Mesothelial cell of epicardium (in vitro differentiated cells): ENCODE results near the gene PDCL2. TPM values are rescaled to one million over a fixed set of nuclear protein-coding genes. Genes with fewer than 3 reads are reported as not detected.

Experiments used
- DNase-seq, 2 experiments: peaks; one replicate each; pipeline ENCODE4 v3.0.0; 2021; ENCODE audit warnings: low spot score in 2 of 2; ENCODE audit not compliant: unreplicated experiment in 2 of 2
- H3K27ac Mint-ChIP-seq: 2 replicates; pipeline ENCODE4 v1.8.0; 2021; ENCODE audit warnings: mixed read lengths
- H3K27me3 Mint-ChIP-seq: 2 replicates; pipeline ENCODE4 v1.8.0; 2021; ENCODE audit warnings: low read depth, mixed read lengths
- H3K36me3 Mint-ChIP-seq: 2 replicates; pipeline ENCODE4 v1.8.0; 2021; ENCODE audit warnings: mixed read lengths
- H3K4me1 Mint-ChIP-seq: 2 replicates; pipeline ENCODE4 v1.8.0; 2021; ENCODE audit warnings: mixed read lengths
- H3K4me3 Mint-ChIP-seq: 2 replicates; pipeline ENCODE4 v1.8.0; 2021; ENCODE audit warnings: mild to moderate bottlenecking, moderate library complexity, mixed read lengths
- H3K9me3 Mint-ChIP-seq: 2 replicates; pipeline ENCODE4 v1.8.0; 2021; ENCODE audit warnings: mixed read lengths
- total RNA-seq: library from RNA; stranded (reverse); gene quantifications from 3 replicates; pipeline ENCODE4 v1.2.1, GENCODE V29; 2021
- TF ChIP-seq, protein P1 (sequence below): fragments of 200-600 bp; sonication (generic); IDR thresholded peaks from one replicate; pipeline ENCODE4 v1.5.0; 2021; ENCODE audit warnings: antibody characterized with exemption; ENCODE audit not compliant: unreplicated experiment

The PDCL2 gene
- total RNA-seq, 1 donor from 2014 or later = not detected

- H3K27me3 Mint-ChIP-seq = no peaks in the 10 kb centered on the region
- no peak for DNase-seq
- no peaks in the 10 kb centered on the region for H3K4me1 Mint-ChIP-seq
- H3K36me3 Mint-ChIP-seq = peaks cover 42% of the 10 kb centered on the region
- H3K27ac Mint-ChIP-seq = no peak overlapping the region
- no peak overlapping the region for H3K4me3 Mint-ChIP-seq
- H3K9me3 Mint-ChIP-seq = peaks cover 38% of the 10 kb centered on the region
- TF ChIP-seq, protein P1, sequence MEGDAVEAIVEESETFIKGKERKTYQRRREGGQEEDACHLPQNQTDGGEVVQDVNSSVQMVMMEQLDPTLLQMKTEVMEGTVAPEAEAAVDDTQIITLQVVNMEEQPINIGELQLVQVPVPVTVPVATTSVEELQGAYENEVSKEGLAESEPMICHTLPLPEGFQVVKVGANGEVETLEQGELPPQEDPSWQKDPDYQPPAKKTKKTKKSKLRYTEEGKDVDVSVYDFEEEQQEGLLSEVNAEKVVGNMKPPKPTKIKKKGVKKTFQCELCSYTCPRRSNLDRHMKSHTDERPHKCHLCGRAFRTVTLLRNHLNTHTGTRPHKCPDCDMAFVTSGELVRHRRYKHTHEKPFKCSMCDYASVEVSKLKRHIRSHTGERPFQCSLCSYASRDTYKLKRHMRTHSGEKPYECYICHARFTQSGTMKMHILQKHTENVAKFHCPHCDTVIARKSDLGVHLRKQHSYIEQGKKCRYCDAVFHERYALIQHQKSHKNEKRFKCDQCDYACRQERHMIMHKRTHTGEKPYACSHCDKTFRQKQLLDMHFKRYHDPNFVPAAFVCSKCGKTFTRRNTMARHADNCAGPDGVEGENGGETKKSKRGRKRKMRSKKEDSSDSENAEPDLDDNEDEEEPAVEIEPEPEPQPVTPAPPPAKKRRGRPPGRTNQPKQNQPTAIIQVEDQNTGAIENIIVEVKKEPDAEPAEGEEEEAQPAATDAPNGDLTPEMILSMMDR = no peak
Measured at GRCh38 chr4:55530691-55531090, 61.4 kb downstream of the PDCL2 start.

GRCh38 chr4:55530167-55530566, 61.9 kb downstream of the PDCL2 start:
- DNase-seq = no peak
- Mint-ChIP-seq H3K9me3 (peaks cover 38% of the 10 kb centered on the region), H3K36me3 (peaks cover 42% of the 10 kb centered on the region), H3K4me3 (no peak overlapping the region), H3K4me1 (no peaks in the 10 kb centered on the region), H3K27ac (no peak overlapping the region), H3K27me3 (no peaks in the 10 kb centered on the region)
- TF ChIP-seq, protein P1 = no peak

GRCh38 chr4:55528491-55528890, 63.6 kb downstream of the PDCL2 start:
- Mint-ChIP-seq H3K27ac (no peak overlapping the region), H3K4me3 (no peak overlapping the region), H3K9me3 (peaks cover 30% of the 10 kb centered on the region), H3K27me3 (no peaks in the 10 kb centered on the region), H3K36me3 (peaks cover 34% of the 10 kb centered on the region), H3K4me1 (no peaks in the 10 kb centered on the region)
- TF ChIP-seq, protein P1 = no peak
- no peak for DNase-seq

DNA sequence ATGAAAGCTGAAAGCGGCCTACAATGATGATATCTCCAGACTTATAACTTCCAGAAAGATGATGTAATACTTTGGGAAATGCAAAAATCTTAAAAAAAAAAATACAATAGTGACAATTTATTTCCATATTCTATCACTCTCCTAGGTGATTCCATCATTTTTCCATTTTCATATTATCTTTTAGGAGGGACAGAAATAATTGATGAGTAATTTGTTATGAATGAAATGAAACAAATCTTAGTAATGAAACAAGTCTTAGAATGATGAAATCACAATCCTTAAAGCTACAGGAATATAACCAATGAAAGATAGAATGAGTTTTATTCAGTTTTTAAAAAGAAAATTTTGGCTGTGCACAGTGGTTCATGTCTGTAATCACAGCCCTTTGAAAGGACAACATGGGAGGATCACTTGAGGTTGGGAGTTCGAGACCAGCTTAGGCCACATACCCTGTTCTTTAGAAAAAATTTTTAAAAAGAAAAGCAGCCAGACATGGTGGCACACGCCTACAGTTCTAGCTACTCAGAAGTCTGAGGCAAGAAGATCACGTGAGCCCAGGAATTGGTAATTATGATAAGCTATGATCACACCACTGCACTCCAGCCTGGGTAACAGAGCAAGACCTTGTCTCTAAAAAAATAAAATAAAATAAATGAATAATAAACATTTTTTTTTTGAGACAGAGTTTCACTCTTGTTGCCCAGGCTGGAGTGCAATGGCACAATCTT, 67.0 kb downstream of the PDCL2 start:
- TF ChIP-seq, protein P1 = no peak
- Mint-ChIP-seq H3K36me3 (peaks cover 7% of the 10 kb centered on the region), H3K4me1 (peaks cover 5% of the 10 kb centered on the region), H3K27ac (peak overlapping the region; percentile 43), H3K27me3 (no peaks in the 10 kb centered on the region), H3K9me3 (peaks cover 5% of the 10 kb centered on the region), H3K4me3 (no peak overlapping the region)
- no peak for DNase-seq

DNA sequence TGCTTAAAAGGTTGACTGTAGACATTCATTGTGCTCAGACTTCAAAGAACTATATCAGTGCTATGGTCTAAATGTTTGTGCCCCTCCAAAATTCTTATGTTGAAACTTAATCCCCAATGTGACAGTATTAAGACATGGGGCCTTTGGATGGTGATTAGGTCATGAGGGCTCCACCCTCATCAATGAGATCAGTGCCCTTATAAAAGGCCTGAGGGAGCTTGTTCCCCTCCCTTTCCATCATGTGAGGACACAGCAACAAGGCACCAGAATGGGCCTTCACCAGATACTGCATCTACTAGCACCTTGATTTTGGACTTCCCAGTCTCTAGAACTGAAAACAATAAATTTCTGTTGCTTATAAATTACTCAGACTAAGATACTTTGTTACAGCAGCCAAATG, 73.6 kb downstream of the PDCL2 start:
- Mint-ChIP-seq H3K9me3 (peaks cover 15% of the 10 kb centered on the region), H3K4me1 (peaks cover 5% of the 10 kb centered on the region), H3K27me3 (no peaks in the 10 kb centered on the region), H3K36me3 (peaks cover 9% of the 10 kb centered on the region), H3K27ac (no peak overlapping the region), H3K4me3 (no peak overlapping the region)
- DNase-seq = no peak
- TF ChIP-seq, protein P1 = no peak
